HG02870 (cell line): ENCODE measurements around the gene SPNS1.
A peak's percentile ranks its signal among the peaks of the same experiment; 100 is the strongest.
"Not testable (repeated sequence)": the region's sequence is repeated elsewhere in the genome, so short reads cannot be mapped to it uniquely, and the experiment has no call there.

Source experiments
- ATAC-seq: cut with Tn5 transposase; IDR thresholded peaks from one replicate; pipeline ENCODE4 v1.9.1; 2021; ENCODE audit warnings: mild to moderate bottlenecking, moderate library complexity; ENCODE audit not compliant: unreplicated experiment

The SPNS1 gene

DNA sequence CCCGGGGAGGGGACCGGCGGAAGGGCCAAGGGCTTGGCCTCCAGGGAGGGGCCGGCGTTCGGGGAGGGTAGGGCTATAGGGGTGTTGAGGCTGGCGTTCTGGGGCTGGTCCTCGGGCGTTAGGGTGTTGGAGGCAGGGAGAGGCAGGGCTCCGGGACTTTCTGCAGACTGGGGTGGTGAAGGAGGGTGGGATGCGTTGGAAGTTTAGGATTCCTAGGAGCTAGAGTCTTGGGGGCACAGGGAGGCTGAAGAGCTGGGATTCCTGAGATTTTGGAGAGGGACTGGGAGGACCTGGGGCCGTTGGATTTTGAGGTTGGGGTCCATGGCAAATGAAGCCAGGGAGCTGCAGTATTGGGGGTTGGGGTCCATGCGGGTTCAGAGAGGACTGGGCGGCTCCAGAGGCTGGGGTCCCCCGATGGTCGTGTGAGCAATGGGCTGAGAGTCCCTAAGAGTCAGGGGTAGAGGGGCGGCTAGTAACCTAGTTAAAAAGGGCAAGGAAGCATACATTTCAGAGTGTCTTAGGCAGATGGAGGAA lies 23.1 kb upstream of the SPNS1 start:
- ATAC-seq, result no peak

DNA sequence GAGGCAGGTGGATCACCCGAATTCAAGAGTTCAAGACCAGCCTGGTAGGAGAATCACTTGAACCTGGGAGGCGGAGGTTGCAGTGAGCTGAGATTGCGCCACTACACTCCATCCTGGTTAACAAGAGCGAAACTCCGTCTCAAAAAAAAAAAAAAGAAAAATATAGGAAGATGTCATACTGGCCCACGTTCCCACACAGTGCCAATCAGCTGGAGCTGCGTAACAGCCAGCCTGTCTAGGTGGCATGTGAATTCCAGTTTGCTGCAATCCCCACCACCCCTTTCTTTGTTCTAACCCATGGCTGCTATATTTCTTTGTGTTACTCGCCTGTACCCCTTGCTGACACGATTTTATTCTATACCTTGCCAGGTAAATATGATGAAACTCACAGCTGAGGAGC lies 16.4 kb upstream of the SPNS1 start:
- no peak for ATAC-seq

DNA sequence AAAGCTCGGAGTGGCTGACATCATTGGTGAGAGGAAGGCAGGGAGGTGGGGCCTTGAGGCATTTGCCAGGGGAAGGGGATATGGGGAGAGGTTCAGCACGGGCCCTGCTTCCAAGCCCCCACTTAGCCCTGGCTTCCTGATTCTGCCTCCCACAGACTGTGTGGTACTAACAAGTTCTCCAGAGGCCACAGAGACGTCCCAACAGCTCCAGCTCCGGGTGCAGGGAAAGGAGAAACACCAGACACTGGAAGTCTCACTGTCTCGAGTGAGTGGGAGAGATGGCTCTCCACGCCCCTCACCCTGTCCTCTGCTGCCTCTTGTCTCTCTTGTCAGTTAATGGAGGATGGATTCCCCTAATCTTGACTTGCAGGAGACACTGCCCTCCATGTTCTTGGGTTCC lies 15.7 kb upstream of the SPNS1 start:
- no peak for ATAC-seq

DNA sequence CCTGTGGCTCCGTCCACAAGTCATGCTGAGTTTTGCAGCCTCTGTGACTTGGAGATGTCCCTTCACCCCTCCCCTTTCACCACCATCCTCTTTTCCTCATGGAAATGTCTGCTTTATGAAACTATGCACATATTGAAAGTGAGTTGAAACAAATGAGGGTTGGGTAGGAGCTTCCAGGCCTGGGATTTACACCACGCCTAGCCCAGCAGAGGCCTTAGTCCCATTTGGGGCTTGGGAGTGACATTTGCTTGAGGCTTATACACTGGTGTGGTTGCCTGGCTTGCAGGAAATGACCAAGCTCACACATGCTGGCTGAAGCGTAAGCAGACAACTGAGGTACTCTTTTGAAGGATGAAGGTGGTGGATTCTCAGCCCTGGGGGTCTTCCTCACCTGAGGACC lies 10.5 kb upstream of the SPNS1 start:
- ATAC-seq, result no peak

DNA sequence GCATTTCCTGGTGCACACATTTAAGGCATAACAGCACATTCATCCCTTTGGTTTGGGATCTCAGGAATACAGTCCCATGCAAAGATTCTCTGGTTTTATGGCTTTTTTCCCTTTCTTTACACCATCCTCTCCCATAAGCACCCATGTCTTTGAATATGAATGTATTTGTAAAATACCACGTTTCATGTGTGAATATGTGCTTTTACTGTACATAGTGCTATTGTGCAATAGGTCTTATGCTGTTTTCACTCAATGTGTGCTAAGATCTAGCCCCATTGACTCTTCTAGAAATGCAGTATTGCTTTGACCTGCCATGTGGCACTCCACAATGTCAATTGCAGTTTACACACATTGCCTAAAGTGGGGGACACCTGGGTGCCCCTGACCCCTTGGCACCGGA lies 10.1 kb upstream of the SPNS1 start:
- no peak for ATAC-seq

DNA sequence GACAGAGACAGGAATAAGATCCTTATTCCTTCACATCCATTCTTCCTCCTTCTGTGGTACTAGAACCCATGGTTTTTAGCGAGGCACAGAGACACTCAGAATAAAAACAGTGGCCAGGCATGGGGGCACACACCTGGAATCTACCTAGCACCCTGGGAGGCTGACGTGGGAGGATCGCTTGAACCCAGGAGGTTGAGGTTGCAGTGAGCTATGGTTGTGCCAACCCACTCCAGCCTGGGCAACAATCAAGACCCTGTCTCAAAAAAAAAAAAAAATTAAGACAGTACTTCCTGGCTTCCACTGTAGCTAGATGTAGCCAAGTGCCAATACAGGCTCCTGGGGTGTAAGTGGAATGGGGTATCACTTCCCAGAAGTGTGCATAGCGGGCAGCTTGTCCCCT lies 7.4 kb upstream of the SPNS1 start:
- ATAC-seq, result no peak

DNA sequence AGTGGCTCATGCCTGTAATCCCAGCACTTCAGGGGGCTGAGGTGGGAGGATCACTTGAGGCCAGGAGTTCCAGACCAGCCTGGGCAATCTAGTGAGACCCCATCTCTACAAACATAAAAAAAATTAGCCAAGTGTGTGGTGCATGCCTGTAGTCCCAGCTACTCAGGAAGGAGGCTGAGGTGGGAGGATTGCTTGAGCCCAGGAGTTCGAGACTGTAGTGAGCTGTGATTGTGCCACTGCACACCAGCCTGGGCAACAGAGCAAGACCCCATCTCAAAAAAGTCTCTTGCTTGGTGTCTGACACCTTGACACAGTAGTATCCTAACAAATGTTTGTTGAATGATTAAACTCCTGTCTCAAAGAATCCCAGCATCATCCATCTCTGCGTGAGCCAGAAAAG lies 4.9 kb upstream of the SPNS1 start:
- not testable (repeated sequence) for ATAC-seq

DNA sequence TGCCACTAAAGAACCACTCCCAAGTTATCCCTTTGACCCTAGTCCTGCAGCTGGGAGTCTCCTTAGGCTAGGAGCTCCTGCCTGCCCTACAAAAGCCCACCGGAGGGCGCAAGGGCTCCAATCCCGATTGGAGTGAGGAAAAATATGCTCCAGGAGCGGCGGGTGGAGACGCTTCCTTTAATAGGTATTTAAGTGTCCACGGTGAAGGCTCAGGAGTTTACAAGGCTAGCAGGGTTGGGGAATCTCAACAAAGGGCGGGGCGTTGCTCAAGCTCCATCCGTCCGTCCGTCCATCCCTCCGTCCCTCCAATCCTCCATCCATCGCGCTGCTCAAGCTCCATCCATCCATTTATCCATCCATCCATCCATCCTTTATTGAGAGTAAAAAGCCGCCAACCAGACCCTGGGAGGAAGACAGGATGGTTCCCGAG lies 556 bp upstream of the SPNS1 start:
- ATAC-seq, result peak; percentile 8

DNA sequence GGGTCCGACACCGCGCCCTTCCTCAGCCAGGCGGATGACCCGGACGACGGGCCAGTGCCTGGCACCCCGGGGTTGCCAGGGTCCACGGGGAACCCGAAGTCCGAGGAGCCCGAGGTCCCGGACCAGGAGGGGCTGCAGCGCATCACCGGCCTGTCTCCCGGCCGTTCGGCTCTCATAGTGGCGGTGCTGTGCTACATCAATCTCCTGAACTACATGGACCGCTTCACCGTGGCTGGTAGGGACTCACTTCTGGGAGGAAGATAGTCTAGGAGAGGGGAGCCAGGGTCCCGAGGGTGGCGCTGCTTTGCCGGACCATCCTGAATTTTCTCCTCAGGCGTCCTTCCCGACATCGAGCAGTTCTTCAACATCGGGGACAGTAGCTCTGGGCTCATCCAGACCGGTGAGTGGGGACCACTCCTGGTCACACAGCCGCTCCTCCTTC lies 601 bp downstream of the SPNS1 start:
- ATAC-seq, result no peak

DNA sequence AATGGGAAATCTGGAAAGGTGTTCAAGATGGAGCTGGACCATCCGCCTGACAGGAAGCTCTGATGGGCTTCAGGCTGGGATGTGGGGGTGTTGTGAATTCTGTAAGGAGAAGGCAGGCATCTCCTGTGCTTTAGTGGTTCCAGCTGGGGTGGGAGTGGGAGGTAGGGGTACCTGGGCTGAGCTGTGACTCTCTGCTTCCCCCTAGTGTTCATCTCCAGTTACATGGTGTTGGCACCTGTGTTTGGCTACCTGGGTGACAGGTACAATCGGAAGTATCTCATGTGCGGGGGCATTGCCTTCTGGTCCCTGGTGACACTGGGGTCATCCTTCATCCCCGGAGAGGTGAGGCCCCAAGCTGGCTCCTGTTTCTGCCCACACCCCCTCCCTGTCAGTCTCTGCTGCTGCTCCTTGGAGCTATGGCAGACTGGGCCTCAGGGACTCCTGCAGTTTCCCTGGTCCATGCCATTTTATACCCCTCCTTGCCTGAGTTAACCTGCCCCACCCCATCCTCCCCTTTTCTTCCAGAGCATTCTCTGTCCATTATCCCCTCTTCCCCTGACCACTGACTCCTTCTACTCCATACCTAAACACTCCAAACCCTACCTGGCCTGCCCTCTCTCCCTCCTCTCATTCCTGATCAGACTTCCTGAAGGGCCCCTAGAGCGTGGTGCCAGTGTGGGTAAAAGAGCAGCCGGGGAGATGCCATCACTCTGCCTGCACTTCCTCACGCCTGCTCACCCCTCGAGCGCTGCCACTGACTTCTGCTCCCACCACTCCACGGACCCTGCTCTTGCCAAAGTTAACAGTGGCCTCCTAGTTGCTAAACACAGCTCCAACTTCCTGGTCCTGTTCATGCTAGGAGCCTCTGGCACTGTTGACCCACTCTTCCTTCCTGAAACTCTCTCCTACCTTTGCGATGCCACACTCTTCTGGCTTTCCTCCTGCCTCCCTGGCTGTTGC lies 3.4 kb downstream of the SPNS1 start:
- no peak for ATAC-seq

DNA sequence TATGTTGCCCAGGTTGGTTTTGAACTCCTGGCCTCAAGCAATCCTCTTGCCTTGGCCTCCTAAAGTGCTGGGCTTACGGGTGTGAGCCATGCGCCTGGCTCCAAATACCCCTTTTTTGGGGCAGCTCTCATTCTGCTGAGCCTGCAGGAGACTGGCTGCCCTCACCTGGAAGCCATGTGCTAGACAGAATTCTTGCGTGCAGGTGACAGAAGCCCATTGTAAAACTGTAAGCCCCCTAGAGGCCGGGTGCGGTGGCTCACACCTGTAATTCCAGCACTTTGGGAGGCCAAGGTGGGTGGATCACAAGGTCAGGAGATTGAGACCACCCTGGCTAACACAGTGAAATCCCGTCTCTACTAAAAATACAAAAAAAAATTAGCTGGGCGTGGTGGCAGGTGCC lies 5.8 kb downstream of the SPNS1 start:
- ATAC-seq, result not testable (repeated sequence)

DNA sequence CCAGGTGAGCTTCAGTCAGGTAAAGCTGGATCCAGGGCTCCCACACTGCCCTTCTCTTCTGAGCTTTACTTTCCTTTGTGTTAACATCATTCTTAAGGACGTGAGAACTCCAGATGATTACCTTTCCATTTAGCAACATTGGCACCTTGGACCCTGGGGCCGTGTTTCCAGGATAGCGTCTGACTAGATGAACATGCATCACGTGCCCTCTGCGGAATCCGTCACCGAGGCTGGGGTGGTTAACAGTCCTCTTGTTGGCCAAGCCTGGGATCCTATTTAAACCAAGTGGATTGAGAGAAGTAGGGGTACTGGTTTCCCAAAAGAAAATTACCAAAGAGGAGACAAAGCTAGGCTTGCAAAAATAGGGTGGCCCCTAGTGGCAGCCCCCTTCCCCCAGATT lies 6.4 kb downstream of the SPNS1 start:
- ATAC-seq, result no peak

DNA sequence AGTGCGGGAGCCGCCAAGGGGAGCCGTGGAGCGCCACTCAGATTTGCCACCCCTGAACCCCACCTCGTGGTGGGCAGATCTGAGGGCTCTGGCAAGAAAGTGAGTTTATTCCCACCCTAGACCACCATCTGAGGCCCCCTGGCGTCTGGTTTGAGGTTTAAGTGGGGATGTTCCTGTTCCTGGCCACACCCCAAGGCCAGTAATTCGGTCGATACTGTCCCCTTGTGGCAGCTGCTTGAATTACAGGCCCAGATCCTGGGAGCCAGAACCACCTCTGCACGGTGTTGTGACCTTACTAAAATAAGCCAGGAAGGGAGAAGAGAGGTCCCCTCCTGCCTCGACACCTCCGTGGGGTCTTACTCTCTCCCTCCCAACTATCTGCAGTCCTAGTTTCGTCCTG lies 6.9 kb downstream of the SPNS1 start:
- ATAC-seq, result no peak

DNA sequence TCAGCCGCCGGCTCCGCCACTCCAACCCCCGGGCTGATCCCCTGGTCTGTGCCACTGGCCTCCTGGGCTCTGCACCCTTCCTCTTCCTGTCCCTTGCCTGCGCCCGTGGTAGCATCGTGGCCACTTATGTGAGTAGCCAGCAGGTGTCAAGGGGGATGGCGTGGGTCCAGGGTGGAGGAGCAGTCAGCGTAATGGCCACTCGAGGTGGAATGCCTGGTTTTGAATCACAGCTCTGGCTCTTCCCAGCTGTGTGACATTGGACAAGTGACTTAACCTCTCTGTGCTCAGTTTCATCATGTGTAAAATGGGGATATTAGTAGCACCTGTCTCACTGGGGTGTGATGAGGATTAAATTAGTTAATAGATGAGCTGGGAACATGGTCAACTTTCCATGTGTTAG lies 7.8 kb downstream of the SPNS1 start:
- no peak for ATAC-seq

DNA sequence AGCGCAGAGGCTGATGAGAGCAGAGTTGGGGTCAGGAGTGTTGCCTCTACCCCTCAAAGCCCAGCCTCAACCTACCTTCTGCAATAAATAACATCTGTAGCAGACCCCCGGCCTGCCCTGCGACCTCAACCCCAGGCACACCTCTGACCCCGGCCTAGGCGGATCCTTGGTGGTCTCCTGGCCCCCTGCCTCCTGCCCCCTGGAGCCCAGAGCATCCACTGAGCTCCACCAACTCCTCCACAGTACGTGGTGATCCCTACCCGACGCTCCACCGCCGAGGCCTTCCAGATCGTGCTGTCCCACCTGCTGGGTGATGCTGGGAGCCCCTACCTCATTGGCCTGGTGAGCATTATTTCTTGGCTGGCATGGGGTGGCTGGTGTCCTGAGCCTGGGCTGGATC lies 8.4 kb downstream of the SPNS1 start:
- no peak for ATAC-seq

DNA sequence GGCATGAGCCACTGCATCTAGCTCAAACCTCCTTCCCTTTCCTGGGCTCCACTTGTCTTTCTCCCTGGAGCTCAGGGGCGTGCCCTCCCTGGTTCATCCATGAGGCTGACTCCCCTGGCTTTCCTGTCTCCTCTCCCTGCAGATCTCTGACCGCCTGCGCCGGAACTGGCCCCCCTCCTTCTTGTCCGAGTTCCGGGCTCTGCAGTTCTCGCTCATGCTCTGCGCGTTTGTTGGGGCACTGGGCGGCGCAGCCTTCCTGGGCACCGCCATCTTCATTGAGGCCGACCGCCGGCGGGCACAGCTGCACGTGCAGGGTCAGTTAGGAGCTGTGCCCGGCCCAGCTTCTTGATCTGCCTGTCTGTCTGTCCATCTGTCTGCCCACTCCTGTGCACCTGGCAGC lies 9.1 kb downstream of the SPNS1 start:
- ATAC-seq, result no peak

DNA sequence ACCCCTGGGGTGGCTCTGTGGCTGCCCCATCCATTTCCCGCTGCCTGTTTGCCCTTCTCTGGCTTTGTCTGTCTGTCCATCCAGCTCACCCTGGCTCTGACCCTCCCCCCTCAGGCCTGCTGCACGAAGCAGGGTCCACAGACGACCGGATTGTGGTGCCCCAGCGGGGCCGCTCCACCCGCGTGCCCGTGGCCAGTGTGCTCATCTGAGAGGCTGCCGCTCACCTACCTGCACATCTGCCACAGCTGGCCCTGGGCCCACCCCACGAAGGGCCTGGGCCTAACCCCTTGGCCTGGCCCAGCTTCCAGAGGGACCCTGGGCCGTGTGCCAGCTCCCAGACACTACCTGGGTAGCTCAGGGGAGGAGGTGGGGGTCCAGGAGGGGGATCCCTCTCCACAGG lies 9.5 kb downstream of the SPNS1 start:
- no peak for ATAC-seq

DNA sequence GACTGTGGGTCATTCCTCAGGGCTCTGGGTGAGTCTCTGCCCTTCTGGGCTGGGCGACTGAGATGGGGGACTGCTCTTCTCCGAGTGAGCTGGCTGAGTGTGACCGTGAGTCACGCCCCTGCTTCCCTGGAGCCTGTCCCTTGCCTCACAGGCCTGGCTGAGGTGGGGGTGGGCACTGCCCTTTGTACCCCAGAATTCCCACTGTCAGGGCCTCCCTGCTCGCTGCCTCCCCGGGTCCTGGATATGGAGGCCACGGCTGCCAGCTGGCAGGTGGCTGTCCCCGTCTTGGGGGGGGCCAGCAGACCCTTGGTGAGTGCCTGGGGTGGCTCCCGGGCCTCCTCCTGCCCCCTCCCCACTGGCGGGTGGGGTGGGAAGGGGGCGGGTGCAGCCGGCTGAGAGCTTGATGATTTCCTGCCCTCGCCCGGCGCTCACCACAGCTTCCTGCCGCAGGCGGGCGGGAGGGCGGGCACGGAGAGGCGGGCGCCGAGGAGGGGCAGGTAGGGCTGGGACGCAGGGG lies 10.1 kb downstream of the SPNS1 start, which contains the start of gene LAT:
Gene LAT (plus strand): TSS at position 434 of the 517 bp plus-strand sequence. CDS start 366 bp downstream, outside the sequence.
- no peak for ATAC-seq

DNA sequence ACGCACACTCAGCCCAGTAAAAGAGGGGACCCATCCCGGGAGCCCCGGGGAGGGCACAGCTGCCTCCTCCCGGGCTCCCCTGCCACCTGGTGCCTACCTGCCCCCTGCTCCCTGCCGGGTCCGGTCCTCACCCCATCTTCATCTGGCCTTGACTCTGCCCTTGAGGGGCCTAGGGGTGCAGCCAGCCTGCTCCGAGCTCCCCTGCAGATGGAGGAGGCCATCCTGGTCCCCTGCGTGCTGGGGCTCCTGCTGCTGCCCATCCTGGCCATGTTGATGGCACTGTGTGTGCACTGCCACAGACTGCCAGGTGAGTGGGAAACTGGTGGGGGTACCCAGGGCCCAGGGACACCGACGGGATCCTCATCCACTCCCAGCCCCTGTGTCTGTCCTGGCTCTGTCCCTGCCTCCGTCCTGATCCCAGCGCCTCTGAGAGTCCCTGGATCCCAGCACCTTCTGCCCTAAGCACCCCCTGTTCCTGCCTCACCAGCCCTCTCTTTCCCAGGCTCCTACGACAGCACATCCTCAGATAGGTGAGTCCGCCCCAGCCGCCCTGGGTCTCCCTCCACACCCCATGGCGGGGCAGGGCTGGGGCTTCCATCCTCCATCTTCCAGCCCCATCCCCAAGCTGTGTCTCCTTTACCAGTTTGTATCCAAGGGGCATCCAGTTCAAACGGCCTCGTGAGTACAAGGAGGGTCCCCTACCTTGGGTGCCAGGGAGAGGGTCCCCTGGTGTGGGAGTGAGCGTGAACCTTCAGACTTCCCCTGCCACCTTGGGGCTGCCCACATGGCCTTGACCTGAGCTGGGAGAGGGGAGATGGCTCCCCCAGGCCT lies 10.8 kb downstream of the SPNS1 start:
- no peak for ATAC-seq

DNA sequence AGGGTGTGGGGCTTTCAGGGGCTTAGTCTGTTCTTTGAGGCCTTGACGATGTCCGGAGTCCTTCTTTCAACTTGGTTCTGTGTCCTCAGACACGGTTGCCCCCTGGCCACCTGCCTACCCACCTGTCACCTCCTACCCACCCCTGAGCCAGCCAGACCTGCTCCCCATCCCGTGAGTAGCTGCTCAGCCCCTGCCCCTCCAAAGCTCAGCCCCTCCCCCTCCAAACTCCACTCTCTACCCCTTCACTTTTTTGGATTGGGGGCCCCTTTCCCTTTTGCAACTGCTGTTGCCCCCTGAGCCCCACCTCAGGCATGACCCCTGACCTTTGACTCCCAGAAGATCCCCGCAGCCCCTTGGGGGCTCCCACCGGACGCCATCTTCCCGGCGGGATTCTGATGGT lies 11.5 kb downstream of the SPNS1 start:
- ATAC-seq, result no peak

DNA sequence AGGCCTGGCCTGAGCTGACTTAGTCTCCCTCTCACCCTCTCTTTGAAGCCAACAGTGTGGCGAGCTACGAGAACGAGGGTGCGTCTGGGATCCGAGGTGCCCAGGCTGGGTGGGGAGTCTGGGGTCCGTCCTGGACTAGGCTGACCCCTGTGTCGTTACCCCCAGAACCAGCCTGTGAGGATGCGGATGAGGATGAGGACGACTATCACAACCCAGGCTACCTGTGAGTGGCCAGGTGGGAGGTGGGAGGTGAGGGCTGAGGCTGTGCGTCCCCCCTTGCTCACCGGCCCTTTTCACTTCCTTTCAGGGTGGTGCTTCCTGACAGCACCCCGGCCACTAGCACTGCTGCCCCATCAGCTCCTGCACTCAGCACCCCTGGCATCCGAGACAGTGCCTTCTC lies 11.9 kb downstream of the SPNS1 start:
- ATAC-seq, result no peak
